Trophoblast cell (in vitro differentiated cells and primary cell): ENCODE data around the gene CAMK2B.

Experiments used
- DNase-seq, 2 donors: peaks; one replicate each; pipeline ENCODE4 v3.0.0-alpha.2; 2016
- H2AFZ ChIP-seq: 2 replicates; pipeline ENCODE4 v1.6.1; 2013; ENCODE audit warnings: low read length, moderate library complexity, mild to moderate bottlenecking; ENCODE audit not compliant: insufficient read depth, poor library complexity
- H2AK5ac ChIP-seq: 2 replicates; pipeline ENCODE4 v1.6.1; 2013; ENCODE audit warnings: mild to moderate bottlenecking, low read length
- H2BK120ac ChIP-seq: 2 replicates; pipeline ENCODE4 v1.6.1; 2013; ENCODE audit warnings: low read length, mild to moderate bottlenecking, moderate library complexity; ENCODE audit not compliant: insufficient read depth, poor library complexity
- H2BK12ac ChIP-seq: 2 replicates; pipeline ENCODE4 v1.6.1; 2013; ENCODE audit warnings: mild to moderate bottlenecking, low read length, moderate library complexity
- H2BK5ac ChIP-seq: 2 replicates; pipeline ENCODE4 v1.6.1; 2013; ENCODE audit warnings: low read length, low read depth, moderate library complexity, mild to moderate bottlenecking; ENCODE audit not compliant: poor library complexity
- H3K14ac ChIP-seq: 2 replicates; pipeline ENCODE4 v1.6.1; 2013; ENCODE audit warnings: mild to moderate bottlenecking, low read length
- H3K18ac ChIP-seq: 2 replicates; pipeline ENCODE4 v1.6.1; 2013; ENCODE audit warnings: mild to moderate bottlenecking, low read length
- H3K23ac ChIP-seq: 2 replicates; pipeline ENCODE4 v1.6.1; 2013; ENCODE audit warnings: low read length
- H3K27ac ChIP-seq: 2 replicates; pipeline ENCODE4 v1.5.1; 2013; ENCODE audit warnings: low read depth, mild to moderate bottlenecking, inconsistent platforms, low read length, moderate library complexity
- H3K27me3 ChIP-seq: 2 replicates; pipeline ENCODE4 v1.6.1; 2013; ENCODE audit warnings: inconsistent platforms, mild to moderate bottlenecking, low read length, moderate library complexity; ENCODE audit not compliant: insufficient read depth
- H3K36me3 ChIP-seq, 2 experiments: 1 replicate in 1 of 2; 2 replicates in 1 of 2; pipeline ENCODE4 v1.6.1; 2013; ENCODE audit warnings: low read length in 2 of 2, mild to moderate bottlenecking in 2 of 2, moderate library complexity in 1 of 2; ENCODE audit not compliant: insufficient read depth in 2 of 2, control insufficient read depth in 1 of 2
- H3K4ac ChIP-seq: 2 replicates; pipeline ENCODE4 v1.6.1; 2013; ENCODE audit warnings: low read depth, mild to moderate bottlenecking, low read length, moderate library complexity
- H3K4me1 ChIP-seq, 2 experiments: 1 replicate in 1 of 2; 2 replicates in 1 of 2; pipeline ENCODE4 v1.6.1; 2013; ENCODE audit warnings: low read length in 2 of 2, mild to moderate bottlenecking in 2 of 2, moderate library complexity in 1 of 2; ENCODE audit not compliant: insufficient read depth in 2 of 2, control insufficient read depth in 1 of 2
- H3K4me2 ChIP-seq: 2 replicates; pipeline ENCODE4 v1.6.1; 2013; ENCODE audit warnings: inconsistent platforms, mild to moderate bottlenecking, low read length, moderate library complexity
- H3K4me3 ChIP-seq: 2 replicates; pipeline ENCODE4 v1.5.1; 2013; ENCODE audit warnings: mild to moderate bottlenecking, low read depth, low read length, inconsistent platforms
- H3K79me1 ChIP-seq: one replicate; pipeline ENCODE4 v1.6.1; 2013; ENCODE audit warnings: low read length
- H3K79me2 ChIP-seq: 2 replicates; pipeline ENCODE4 v1.6.1; 2013; ENCODE audit warnings: low read length, mild to moderate bottlenecking; ENCODE audit not compliant: control insufficient read depth, insufficient read depth, poor library complexity
- H3K9ac ChIP-seq: 2 replicates; pipeline ENCODE4 v1.6.1; 2013; ENCODE audit warnings: mild to moderate bottlenecking, low read length
- H3K9me3 ChIP-seq: 2 replicates; pipeline ENCODE4 v1.6.1; 2013; ENCODE audit warnings: low read depth, mild to moderate bottlenecking, control low read depth, inconsistent platforms, low read length; ENCODE audit not compliant: insufficient read depth
- H4K12ac ChIP-seq: 2 replicates; pipeline ENCODE4 v1.6.1; 2013; ENCODE audit warnings: low read depth, mild to moderate bottlenecking, low read length, moderate library complexity
- H4K8ac ChIP-seq: 2 replicates; pipeline ENCODE4 v1.6.1; 2013; ENCODE audit warnings: low read depth, mild to moderate bottlenecking, low read length, moderate library complexity
- H4K91ac ChIP-seq: one replicate; pipeline ENCODE4 v1.6.1; 2013; ENCODE audit warnings: low read depth, mild to moderate bottlenecking, low read length, moderate library complexity
- WGBS: extraction: QIAGEN DNeasy Blood & Tissue Kit; methylation state at CpG from one replicate; pipeline ENCODE4 v1.1.7; 2013; ENCODE audit warnings: missing lambda C conversion rate; ENCODE audit not compliant: insufficient read length, insufficient coverage; ENCODE audit errors: extremely low coverage; 5-methylcytosine and 5-hydroxymethylcytosine counted together

CAMK2B gene

GRCh38 chr7:44227911-44228310 lies 97.5 kb downstream of the CAMK2B start:
- no peak overlapping the region for H2BK5ac ChIP-seq
- H2AFZ ChIP-seq, result no peak overlapping the region
- H2BK120ac ChIP-seq, result no peak overlapping the region
- no peak overlapping the region for H3K23ac ChIP-seq
- no peak overlapping the region for H2AK5ac ChIP-seq
- H4K91ac ChIP-seq, result no peak overlapping the region
- H3K4me1 ChIP-seq, result no peaks in the 10 kb centered on the region
- no peaks in the 10 kb centered on the region for H3K79me1 ChIP-seq
- no peak overlapping the region for H3K4me2 ChIP-seq
- H4K12ac ChIP-seq, result no peak overlapping the region
- DNase-seq, result no peak
- H4K8ac ChIP-seq, result no peak overlapping the region
- H3K18ac ChIP-seq, result no peak overlapping the region
- no peak overlapping the region for H2BK12ac ChIP-seq
- no peaks in the 10 kb centered on the region for H3K36me3 ChIP-seq
- no peak overlapping the region for H3K14ac ChIP-seq
- H3K79me2 ChIP-seq, result no peaks in the 10 kb centered on the region
- no peak overlapping the region for H3K9ac ChIP-seq
- WGBS, result no CpG with 5 or more reads among the region's 14 CpGs
- peaks cover 2% of the 10 kb centered on the region for H3K9me3 ChIP-seq
- no peak overlapping the region for H3K4ac ChIP-seq
- H3K4me3 ChIP-seq, result no peak overlapping the region
- H3K27ac ChIP-seq, result no peak overlapping the region
- H3K27me3 ChIP-seq, result no peaks in the 10 kb centered on the region

DNA sequence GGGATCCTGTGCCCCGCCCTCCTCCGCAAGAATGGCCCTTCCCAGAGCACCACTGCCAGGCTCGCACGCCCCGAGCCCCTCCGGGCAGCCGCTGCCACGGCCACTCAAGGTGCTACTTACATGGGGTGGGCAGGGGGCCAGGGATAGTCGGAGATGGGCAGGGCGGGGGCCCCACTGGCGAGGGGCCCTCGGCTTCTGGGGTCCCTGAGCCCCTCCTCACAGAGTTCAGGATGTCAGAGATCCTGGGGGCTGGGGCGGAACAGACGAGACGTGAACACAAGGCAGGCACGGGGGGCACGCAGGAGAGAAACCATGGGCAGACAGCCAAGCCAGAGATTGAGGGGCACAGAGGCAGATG lies 99.0 kb downstream of the CAMK2B start:
- Histone ChIP-seq H3K27ac (no peak overlapping the region), H2BK12ac (no peak overlapping the region), H2AFZ (no peak overlapping the region), H3K79me1 (no peaks in the 10 kb centered on the region), H2BK5ac (no peak overlapping the region), H2BK120ac (no peak overlapping the region), H3K14ac (no peak overlapping the region), H3K9ac (no peak overlapping the region), H3K4me1 (no peaks in the 10 kb centered on the region), H4K12ac (no peak overlapping the region), H3K4ac (no peak overlapping the region), H4K8ac (no peak overlapping the region), H4K91ac (no peak overlapping the region), H3K4me3 (no peak overlapping the region), H3K36me3 (no peaks in the 10 kb centered on the region), H3K27me3 (no peaks in the 10 kb centered on the region), H3K18ac (no peak overlapping the region), H3K4me2 (no peak overlapping the region), H3K23ac (no peak overlapping the region), H2AK5ac (no peak overlapping the region), H3K9me3 (peaks cover 2% of the 10 kb centered on the region), H3K79me2 (no peaks in the 10 kb centered on the region)
- DNase-seq, result no peak
- no CpG with 5 or more reads among the region's 17 CpGs for WGBS

- Histone ChIP-seq H3K27ac (no peak overlapping the region), H3K79me2 (no peaks in the 10 kb centered on the region), H3K36me3 (no peaks in the 10 kb centered on the region), H2AK5ac (no peak overlapping the region), H3K9ac (no peak overlapping the region), H3K4me2 (no peak overlapping the region), H3K23ac (no peak overlapping the region), H3K9me3 (peaks cover 2% of the 10 kb centered on the region), H4K12ac (no peak overlapping the region), H3K27me3 (no peaks in the 10 kb centered on the region), H3K14ac (no peak overlapping the region), H3K4me1 (no peaks in the 10 kb centered on the region), H3K4me3 (no peak overlapping the region), H3K18ac (no peak overlapping the region), H4K91ac (no peak overlapping the region), H3K79me1 (no peaks in the 10 kb centered on the region), H4K8ac (no peak overlapping the region), H2BK5ac (no peak overlapping the region), H2AFZ (no peak overlapping the region), H2BK120ac (no peak overlapping the region), H3K4ac (no peak overlapping the region), H2BK12ac (no peak overlapping the region)
- WGBS, result no CpG with 5 or more reads among the region's 26 CpGs
- peak in 1 of 2 donors; percentile 13 for DNase-seq
Observed at GRCh38 chr7:44225566-44226395, 99.6 kb downstream of the CAMK2B start.

DNA sequence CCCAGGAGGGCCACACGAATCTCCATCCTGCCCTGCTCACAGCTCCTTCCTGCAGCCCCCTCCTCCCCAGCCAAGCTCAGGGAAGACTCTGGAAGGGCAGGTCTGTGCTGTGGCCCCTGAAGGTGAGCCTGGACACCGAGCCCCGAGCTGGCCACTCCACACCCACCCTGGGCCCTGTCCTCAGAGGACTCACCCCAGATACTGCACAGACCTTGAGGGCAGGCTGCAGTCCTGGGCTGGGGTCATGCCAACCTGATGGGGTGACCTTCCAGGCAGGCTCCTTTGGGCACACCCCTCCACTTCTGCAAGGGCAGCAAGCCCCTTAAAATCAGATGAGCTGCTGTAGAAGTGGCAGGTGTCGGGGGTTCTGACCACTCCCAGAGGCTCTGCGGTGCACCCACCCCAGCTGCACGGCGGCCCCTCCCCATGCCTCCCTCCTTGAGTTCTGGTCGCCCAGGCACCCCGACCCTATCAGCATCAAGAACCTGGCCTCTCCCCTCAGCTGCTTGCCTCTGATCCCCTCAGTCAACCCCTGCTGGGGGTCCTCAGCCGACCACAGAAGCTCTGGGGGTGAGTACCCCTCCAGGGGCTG lies 100.3 kb downstream of the CAMK2B start:
- no peak overlapping the region for H2BK5ac ChIP-seq
- H3K18ac ChIP-seq, result no peak overlapping the region
- no peak overlapping the region for H2AK5ac ChIP-seq
- H3K9ac ChIP-seq, result no peak overlapping the region
- no peak overlapping the region for H3K4me2 ChIP-seq
- no peak overlapping the region for H3K4ac ChIP-seq
- H2BK120ac ChIP-seq, result no peak overlapping the region
- no peaks in the 10 kb centered on the region for H3K36me3 ChIP-seq
- no peak overlapping the region for H3K14ac ChIP-seq
- H2BK12ac ChIP-seq, result no peak overlapping the region
- H2AFZ ChIP-seq, result no peak overlapping the region
- peaks cover 2% of the 10 kb centered on the region for H3K9me3 ChIP-seq
- H3K79me1 ChIP-seq, result no peaks in the 10 kb centered on the region
- H4K8ac ChIP-seq, result no peak overlapping the region
- no peak overlapping the region for H3K27ac ChIP-seq
- no peaks in the 10 kb centered on the region for H3K4me1 ChIP-seq
- no peak overlapping the region for H4K12ac ChIP-seq
- no peak for DNase-seq
- no peak overlapping the region for H3K4me3 ChIP-seq
- no peaks in the 10 kb centered on the region for H3K27me3 ChIP-seq
- no CpG with 5 or more reads among the region's 10 CpGs for WGBS
- no peaks in the 10 kb centered on the region for H3K79me2 ChIP-seq
- H3K23ac ChIP-seq, result no peak overlapping the region
- H4K91ac ChIP-seq, result no peak overlapping the region
